WI38 (cell line): ENCODE measurements around the gene PIK3R6.

Experiments used
- H3K4me3 ChIP-seq: 2 replicates; pipeline ENCODE4 v1.5.1; 2011; ENCODE audit warnings: low read depth, mild to moderate bottlenecking, control low read depth, low read length
- CTCF ChIP-seq: IDR thresholded peaks from 2 replicates; pipeline ENCODE4 v1.5.1; 2012; ENCODE audit warnings: low read depth, mild to moderate bottlenecking, control low read depth, low read length

PIK3R6 gene

GRCh38 chr17:8758137-8758596 is 109.3 kb downstream of the PIK3R6 start, which contains the start of gene SPDYE4:
Gene SPDYE4 (minus strand): TSS chr17:8758546. CDS start chr17:8758382, 164 bp downstream.
- no peak within 1 kb of the TSS for H3K4me3 ChIP-seq
- TF ChIP-seq CTCF: no peak

GRCh38 chr17:8757189-8757588 is 110.3 kb downstream of the PIK3R6 start:
- TF ChIP-seq CTCF: no peak
- H3K4me3 ChIP-seq: no peak overlapping the region

GRCh38 chr17:8755590-8756255 is 111.8 kb downstream of the PIK3R6 start:
- no peak for TF ChIP-seq CTCF
- H3K4me3 ChIP-seq: no peak overlapping the region

- no peak overlapping the region for H3K4me3 ChIP-seq
- no peak for TF ChIP-seq CTCF
Observed at GRCh38 chr17:8754890-8755289, 112.6 kb downstream of the PIK3R6 start.

GRCh38 chr17:8753976-8754440 is 113.5 kb downstream of the PIK3R6 start:
- no peak overlapping the region for H3K4me3 ChIP-seq
- TF ChIP-seq CTCF: no peak

- no peak for TF ChIP-seq CTCF
- H3K4me3 ChIP-seq: no peak overlapping the region
Observed at GRCh38 chr17:8753136-8753975, 114.1 kb downstream of the PIK3R6 start.
